Measurements from ENCODE around the gene TAF13.

TAF13 gene

DNA sequence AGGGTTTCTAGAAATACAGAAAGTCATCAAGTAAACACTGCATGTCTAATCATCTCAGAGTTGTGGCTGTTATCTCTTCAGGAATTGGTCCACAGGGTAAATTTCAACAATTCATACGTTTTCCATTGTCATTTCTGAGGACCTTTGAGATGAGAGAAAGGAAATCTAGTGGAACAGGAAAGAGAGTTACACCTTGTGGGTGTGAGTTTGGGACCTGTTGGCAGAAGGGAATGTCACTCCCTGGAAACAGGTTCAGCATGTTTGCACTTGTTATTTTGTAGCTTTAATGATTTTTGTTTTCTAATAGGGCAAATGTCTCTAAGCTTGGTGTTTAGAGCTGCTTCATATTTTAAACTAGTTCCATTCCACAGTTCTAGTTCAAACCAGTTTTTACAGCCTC is 20.3 kb upstream of the TAF13 start:
- no peak overlapping the region for H3K4me2 ChIP-seq (ENCODE audit: low read depth, low read length)
- H3K9me3 ChIP-seq (replicated peaks; ENCODE audit: insufficient read depth, low read length), result no peaks in the 10 kb centered on the region
- no peaks in the 10 kb centered on the region for H4K20me1 ChIP-seq (ENCODE audit: insufficient read depth, low read length)
- H3F3A ChIP-seq (ENCODE audit: insufficient read depth, low read length), result no peaks in the 10 kb centered on the region
- DNase-seq, result no peak
- H3K27me3 ChIP-seq (replicated peaks; ENCODE audit: insufficient read depth, low read length), result no peaks in the 10 kb centered on the region
- no peak overlapping the region for H3K9ac ChIP-seq (ENCODE audit: low read length)
- peaks cover 29% of the 10 kb centered on the region for H3K79me2 ChIP-seq (ENCODE audit: low read length)
- no peak overlapping the region for H3K27ac ChIP-seq (ENCODE audit: low read length)
- no peaks in the 10 kb centered on the region for H3K9me2 ChIP-seq (replicated peaks; ENCODE audit: insufficient read depth, low read length)
- H3K36me3 ChIP-seq (replicated peaks; ENCODE audit: insufficient read depth, low read length), result no peaks in the 10 kb centered on the region
- no peak overlapping the region for H2AFZ ChIP-seq (ENCODE audit: low read length)
- H3K4me1 ChIP-seq (ENCODE audit: low read length), result 0 out of 2 replicates have a peak, but pooled peaks cover 6% of the 10 kb centered on the region
- TF ChIP-seq EZH2 (optimal IDR thresholded peaks at IDR 0.05; ENCODE audit: low read depth, low read length), result no peak
- TF ChIP-seq, protein P1, sequence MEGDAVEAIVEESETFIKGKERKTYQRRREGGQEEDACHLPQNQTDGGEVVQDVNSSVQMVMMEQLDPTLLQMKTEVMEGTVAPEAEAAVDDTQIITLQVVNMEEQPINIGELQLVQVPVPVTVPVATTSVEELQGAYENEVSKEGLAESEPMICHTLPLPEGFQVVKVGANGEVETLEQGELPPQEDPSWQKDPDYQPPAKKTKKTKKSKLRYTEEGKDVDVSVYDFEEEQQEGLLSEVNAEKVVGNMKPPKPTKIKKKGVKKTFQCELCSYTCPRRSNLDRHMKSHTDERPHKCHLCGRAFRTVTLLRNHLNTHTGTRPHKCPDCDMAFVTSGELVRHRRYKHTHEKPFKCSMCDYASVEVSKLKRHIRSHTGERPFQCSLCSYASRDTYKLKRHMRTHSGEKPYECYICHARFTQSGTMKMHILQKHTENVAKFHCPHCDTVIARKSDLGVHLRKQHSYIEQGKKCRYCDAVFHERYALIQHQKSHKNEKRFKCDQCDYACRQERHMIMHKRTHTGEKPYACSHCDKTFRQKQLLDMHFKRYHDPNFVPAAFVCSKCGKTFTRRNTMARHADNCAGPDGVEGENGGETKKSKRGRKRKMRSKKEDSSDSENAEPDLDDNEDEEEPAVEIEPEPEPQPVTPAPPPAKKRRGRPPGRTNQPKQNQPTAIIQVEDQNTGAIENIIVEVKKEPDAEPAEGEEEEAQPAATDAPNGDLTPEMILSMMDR (IDR thresholded peaks at IDR 0.05; ENCODE audit: low read length), result no peak
- TF ChIP-seq EZH2phosphoT487 (IDR thresholded peaks at IDR 0.05; ENCODE audit: low read length), result no peak
- H3K4me3 ChIP-seq (ENCODE audit: low read length), result no peak overlapping the region

DNA sequence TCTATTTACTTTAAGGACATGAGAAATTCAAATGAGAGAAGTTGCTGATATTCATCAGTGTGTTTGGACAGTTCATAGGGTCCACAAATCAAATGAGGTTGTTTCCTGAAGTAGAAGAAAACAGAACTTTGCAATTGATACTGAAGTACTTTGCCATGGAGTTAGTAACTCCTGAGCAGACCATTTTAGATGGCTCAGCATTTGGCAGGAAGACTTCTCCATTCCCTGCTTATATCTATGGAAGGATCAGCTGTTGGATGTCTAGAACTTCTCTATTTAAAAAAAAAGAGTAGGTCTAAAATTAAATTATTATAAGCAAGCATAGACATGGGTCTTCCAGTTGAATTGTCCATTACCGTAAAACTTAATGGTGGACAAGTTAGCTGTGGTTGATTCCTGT is 19.8 kb upstream of the TAF13 start:
- Histone ChIP-seq H3K4me3 (ENCODE audit: low read length) (no peak overlapping the region), H3K9ac (ENCODE audit: low read length) (no peak overlapping the region), H3K79me2 (ENCODE audit: low read length) (peaks cover 28% of the 10 kb centered on the region), H3F3A (ENCODE audit: insufficient read depth, low read length) (no peaks in the 10 kb centered on the region), H3K27me3 (replicated peaks; ENCODE audit: insufficient read depth, low read length) (no peaks in the 10 kb centered on the region), H3K27ac (ENCODE audit: low read length) (no peak overlapping the region), H3K4me2 (ENCODE audit: low read depth, low read length) (no peak overlapping the region), H3K9me2 (replicated peaks; ENCODE audit: insufficient read depth, low read length) (no peaks in the 10 kb centered on the region), H3K36me3 (replicated peaks; ENCODE audit: insufficient read depth, low read length) (no peaks in the 10 kb centered on the region), H4K20me1 (ENCODE audit: insufficient read depth, low read length) (no peaks in the 10 kb centered on the region), H3K4me1 (ENCODE audit: low read length) (0 out of 2 replicates have a peak, but pooled peaks cover 6% of the 10 kb centered on the region), H2AFZ (ENCODE audit: low read length) (no peak overlapping the region), H3K9me3 (replicated peaks; ENCODE audit: insufficient read depth, low read length) (no peaks in the 10 kb centered on the region)
- DNase-seq, result no peak
- TF ChIP-seq EZH2phosphoT487 (IDR thresholded peaks at IDR 0.05; ENCODE audit: low read length) (no peak), EZH2 (optimal IDR thresholded peaks at IDR 0.05; ENCODE audit: low read depth, low read length) (no peak)
- TF ChIP-seq, protein P1 (IDR thresholded peaks at IDR 0.05; ENCODE audit: low read length), result no peak

DNA sequence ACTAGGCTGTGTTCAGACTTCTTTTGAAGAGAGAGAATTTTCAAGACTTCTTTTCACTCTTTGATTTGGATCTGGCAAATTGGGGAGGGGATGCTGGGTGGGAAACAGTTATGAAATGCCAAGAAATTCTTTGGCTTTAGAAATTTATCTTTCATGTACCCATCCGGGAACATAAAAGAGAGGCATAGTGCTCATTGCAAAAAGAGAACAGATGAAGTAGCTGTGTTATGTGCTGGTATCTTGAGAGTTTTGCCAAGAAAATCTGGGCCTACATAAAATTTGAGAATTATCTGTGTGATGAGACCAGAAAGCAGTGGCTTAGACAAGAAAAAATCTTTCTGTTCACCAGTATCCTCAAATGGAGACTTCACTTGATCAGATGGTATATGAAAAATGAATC is 19.1 kb upstream of the TAF13 start:
- Histone ChIP-seq H2AFZ (ENCODE audit: low read length) (no peak overlapping the region), H4K20me1 (ENCODE audit: insufficient read depth, low read length) (no peaks in the 10 kb centered on the region), H3F3A (ENCODE audit: insufficient read depth, low read length) (peaks cover 6% of the 10 kb centered on the region; the same call in 1 of the 2 replicates), H3K27ac (ENCODE audit: low read length) (no peak overlapping the region), H3K4me2 (ENCODE audit: low read depth, low read length) (no peak overlapping the region), H3K9me3 (replicated peaks; ENCODE audit: insufficient read depth, low read length) (no peaks in the 10 kb centered on the region), H3K79me2 (ENCODE audit: low read length) (peaks cover 22% of the 10 kb centered on the region), H3K9me2 (replicated peaks; ENCODE audit: insufficient read depth, low read length) (no peaks in the 10 kb centered on the region), H3K9ac (ENCODE audit: low read length) (no peak overlapping the region), H3K4me3 (ENCODE audit: low read length) (no peak overlapping the region), H3K27me3 (replicated peaks; ENCODE audit: insufficient read depth, low read length) (no peaks in the 10 kb centered on the region), H3K36me3 (replicated peaks; ENCODE audit: insufficient read depth, low read length) (no peaks in the 10 kb centered on the region), H3K4me1 (ENCODE audit: low read length) (0 out of 2 replicates have a peak, but pooled peaks cover 6% of the 10 kb centered on the region)
- no peak for TF ChIP-seq EZH2 (optimal IDR thresholded peaks at IDR 0.05; ENCODE audit: low read depth, low read length)
- TF ChIP-seq EZH2phosphoT487 (IDR thresholded peaks at IDR 0.05; ENCODE audit: low read length), result no peak
- TF ChIP-seq, protein P1 (IDR thresholded peaks at IDR 0.05; ENCODE audit: low read length), result no peak
- DNase-seq, result no peak

Measured in MM.1S (cell line).